Measurements from ENCODE around the gene DPAGT1. TPM values are rescaled to one million over a fixed set of nuclear protein-coding genes. Genes with fewer than 3 reads are reported as not detected.

Gene DPAGT1
- total RNA-seq, 3 donors from 2014 or later (not counting 1 experiment from before 2014, with no cell fraction given): 20.5 to 28.5 (median 24.4) TPM

- ATAC-seq: no peak
- Histone ChIP-seq H3K4me1 (ENCODE audit: control insufficient read depth, insufficient read depth, low read length) (peaks cover 27% of the 10 kb centered on the region), H3K4me3 (ENCODE audit: low read length) (no peak overlapping the region), H3K27me3 (ENCODE audit: control insufficient read depth, insufficient read depth, low read length) (no peaks in the 10 kb centered on the region), H3K27ac (ENCODE audit: low read length) (no peak overlapping the region), H3K36me3 (ENCODE audit: control insufficient read depth, insufficient read depth, low read length) (no peaks in the 10 kb centered on the region), H3K9me3 (ENCODE audit: control insufficient read depth, insufficient read depth, low read length) (no peaks in the 10 kb centered on the region)
- H3K27me3 Mint-ChIP-seq (ENCODE audit: low read depth in 2 of 2): no peaks in the 10 kb centered on the region
- H3K27ac Mint-ChIP-seq: no peak overlapping the region
- WGBS (ENCODE audit: insufficient coverage): 88% methylated on average over 6 of the region's 6 CpGs
- no peak for DNase-seq
- H3K9me3 Mint-ChIP-seq: no peaks in the 10 kb centered on the region
- H3K4me1 Mint-ChIP-seq: peaks cover 12 to 17% of the 10 kb centered on the region in 2 donors
- H3K4me3 Mint-ChIP-seq: no peak overlapping the region
- intact Hi-C loops (cut with micrococcal nuclease): no loop called here
- TF ChIP-seq CTCF (IDR thresholded peaks at IDR 0.05): no peak
- no peaks in the 10 kb centered on the region for H3K36me3 Mint-ChIP-seq
Measured at GRCh38 chr11:119087123-119087522, 14.5 kb downstream of the DPAGT1 start.

GRCh38 chr11:119085437-119085847 is 16.2 kb downstream of the DPAGT1 start:
- peaks cover 12 to 16% of the 10 kb centered on the region in 2 donors for H3K4me1 Mint-ChIP-seq
- no peaks in the 10 kb centered on the region for H3K9me3 Mint-ChIP-seq
- no peaks in the 10 kb centered on the region for H3K27me3 ChIP-seq (ENCODE audit: control insufficient read depth, insufficient read depth, low read length)
- no peaks in the 10 kb centered on the region for H3K36me3 Mint-ChIP-seq
- WGBS (ENCODE audit: insufficient coverage): 3% methylated on average over 13 of the region's 13 CpGs
- no peak for ATAC-seq
- intact Hi-C loops (cut with micrococcal nuclease): loop anchor here (1.0 to 2.0 kb wide), 3 partner anchors 10 to 28 kb away; partner anchors contain the start of genes DPAGT1 and HYOU1
- peak overlapping the region; percentile 52 for H3K27ac ChIP-seq (ENCODE audit: low read length)
- no peaks in the 10 kb centered on the region for H3K27me3 Mint-ChIP-seq (ENCODE audit: low read depth in 2 of 2)
- peak overlapping the region; percentile 83 for H3K4me3 ChIP-seq (ENCODE audit: low read length)
- H3K27ac Mint-ChIP-seq: peak overlapping the region; percentile 92 to 94
- no peak for TF ChIP-seq CTCF (IDR thresholded peaks at IDR 0.05)
- no peak for DNase-seq
- peaks cover 15% of the 10 kb centered on the region for H3K36me3 ChIP-seq (ENCODE audit: control insufficient read depth, insufficient read depth, low read length)
- peaks cover 24% of the 10 kb centered on the region for H3K4me1 ChIP-seq (ENCODE audit: control insufficient read depth, insufficient read depth, low read length)
- H3K4me3 Mint-ChIP-seq: peak overlapping the region; percentile 92
- no peaks in the 10 kb centered on the region for H3K9me3 ChIP-seq (ENCODE audit: control insufficient read depth, insufficient read depth, low read length)

GRCh38 chr11:119084663-119085436 is 16.8 kb downstream of the DPAGT1 start, which contains the start of gene HMBS:
HMBS (plus strand) TSS chr11:119084881; CDS start chr11:119085034, 153 bp downstream.
- no peak for TF ChIP-seq CTCF (IDR thresholded peaks at IDR 0.05)
- Histone ChIP-seq H3K4me1 (ENCODE audit: control insufficient read depth, insufficient read depth, low read length) (peaks cover 24% of the 10 kb centered on the region), H3K27me3 (ENCODE audit: control insufficient read depth, insufficient read depth, low read length) (no peaks in the 10 kb centered on the region), H3K9me3 (ENCODE audit: control insufficient read depth, insufficient read depth, low read length) (no peaks in the 10 kb centered on the region), H3K4me3 (ENCODE audit: low read length) (peak within 1 kb of the TSS; percentile 83), H3K36me3 (ENCODE audit: control insufficient read depth, insufficient read depth, low read length) (peaks cover 17% of the 10 kb centered on the region), H3K27ac (ENCODE audit: low read length) (peak within 1 kb of the TSS; percentile 52)
- peak; percentile 93 to 97 for DNase-seq
- peak within 1 kb of the TSS; percentile 92 to 94 for H3K27ac Mint-ChIP-seq
- peaks cover 12 to 16% of the 10 kb centered on the region in 2 donors for H3K4me1 Mint-ChIP-seq
- under 1% methylated on average over 45 of the region's 45 CpGs for WGBS (ENCODE audit: insufficient coverage)
- intact Hi-C loops (cut with micrococcal nuclease): loop anchor here (1.0 to 5.0 kb wide), 4 partner anchors 10 to 37 kb away; partner anchors contain the start of genes DPAGT1, HINFP and HYOU1
- no peaks in the 10 kb centered on the region for H3K9me3 Mint-ChIP-seq
- ATAC-seq: peak; percentile 93 to 97 (median 95)
- H3K36me3 Mint-ChIP-seq: no peaks in the 10 kb centered on the region
- no peaks in the 10 kb centered on the region for H3K27me3 Mint-ChIP-seq (ENCODE audit: low read depth in 2 of 2)
- peak within 1 kb of the TSS; percentile 92 for H3K4me3 Mint-ChIP-seq

Data from natural killer cell (primary cell).